Breast epithelium (tissue), 3 donors: ENCODE results near the gene ANKRD52.

Experiments used
- POLR2A ChIP-seq: fragments of 450-650 bp; IDR thresholded peaks from one replicate; pipeline ENCODE4 v1.6.1; 2016; ENCODE audit warnings: antibody characterized with exemption, mild to moderate bottlenecking, moderate library complexity
- POLR2AphosphoS5 ChIP-seq, 3 donors: sonication (generic); formaldehyde crosslinking; IDR thresholded peaks; one replicate each; pipeline ENCODE4 v1.6.1; 2017; ENCODE audit warnings: antibody characterized with exemption in 3 of 3

- TF ChIP-seq POLR2AphosphoS5 (IDR thresholded peaks at IDR 0.05) (no peak), POLR2A (no peak)
Observed at GRCh38 chr12:56296295-56296694, 38.1 kb upstream of the ANKRD52 start.
